ENCODE results near the gene DBI. TPM values are rescaled to one million over a fixed set of nuclear protein-coding genes. Genes with fewer than 3 reads are reported as not detected.

Gene DBI
- polyA plus RNA-seq, 3 donors: 239 to 289 (median 245) TPM

Other genes starting within 250 kb of the DBI start
- gene C1QL2, start 208.2 kb upstream of the DBI start, polyA plus RNA-seq (ENCODE audit: insufficient read length in 3 of 3): not detected
- gene STEAP3, start 143.1 kb upstream of the DBI start, polyA plus RNA-seq (ENCODE audit: insufficient read length in 3 of 3): 1 to 10 TPM; 1.4 to 1.6 (median 1.5) TPM
- 10 to 100 TPM; 17.1 to 20.2 (median 17.7) TPM for gene C2orf76, start 143 bp upstream of the DBI start, polyA plus RNA-seq (ENCODE audit: insufficient read length in 3 of 3)
- 10 to 100 TPM; 49.4 to 71.8 (median 66.1) TPM for gene TMEM37, start 64.9 kb downstream of the DBI start, polyA plus RNA-seq (ENCODE audit: insufficient read length in 3 of 3)
- 10 to 100 TPM in 2 of 3 donors, 1 to 10 TPM in 1; 8.2 to 21.3 (median 21.2) TPM for gene SCTR, start 157.5 kb downstream of the DBI start, polyA plus RNA-seq (ENCODE audit: insufficient read length in 3 of 3)
- 10 to 100 TPM; 18.5 to 35.1 (median 30.2) TPM for gene CFAP221, start 177.5 kb downstream of the DBI start, polyA plus RNA-seq (ENCODE audit: insufficient read length in 3 of 3)

Data from renal pelvis (tissue), 3 donors.